SK-N-SH treated with all-trans-retinoic acid at 6 μM for 48 hours (cell line): Measurements from ENCODE around the gene CHST2.

Experiments
- ATAC-seq: fragments of 200-7000 bp; cut with Tn5 transposase; 3 replicates; pipeline ENCODE4 v1.9.1; 2020; ENCODE audit warnings: mild to moderate bottlenecking, moderate library complexity
- ARNTL ChIP-seq: fragments of 450-650 bp; formaldehyde crosslinking; IDR thresholded peaks from 2 replicates; pipeline ENCODE4 v1.5.0; 2020; ENCODE audit warnings: low read depth, mild to moderate bottlenecking, moderate library complexity, borderline replicate concordance
- BACH2 ChIP-seq: fragments of 250-450 bp; sonication (Bioruptor Pico); IDR thresholded peaks from 2 replicates; pipeline ENCODE4 v1.9.0; 2021; ENCODE audit warnings: mild to moderate bottlenecking, borderline replicate concordance
- CREB5 ChIP-seq: fragments of 250-450 bp; sonication (Bioruptor Pico); IDR thresholded peaks from 2 replicates; pipeline ENCODE4 v1.5.1; 2020; ENCODE audit warnings: low read depth, mild to moderate bottlenecking, moderate library complexity
- CSDC2 ChIP-seq: fragments of 250-450 bp; sonication (Bioruptor Pico); IDR thresholded peaks from 2 replicates; pipeline ENCODE4 v1.5.0; 2020; ENCODE audit warnings: mild to moderate bottlenecking, moderate library complexity
- CSRNP3 ChIP-seq: fragments of 250-450 bp; sonication (Bioruptor Pico); IDR thresholded peaks from 2 replicates; pipeline ENCODE4 v1.5.1; 2021; ENCODE audit warnings: mild to moderate bottlenecking, moderate library complexity
- ESRRG ChIP-seq: fragments of 250-450 bp; sonication (Bioruptor Pico); IDR thresholded peaks from 2 replicates; pipeline ENCODE4 v1.6.1; 2021; ENCODE audit warnings: mild to moderate bottlenecking
- GLIS3 ChIP-seq: fragments of 250-450 bp; sonication (Bioruptor Pico); IDR thresholded peaks from 2 replicates; pipeline ENCODE4 v1.5.0; 2020; ENCODE audit warnings: mild to moderate bottlenecking, moderate library complexity
- ISL1 ChIP-seq: fragments of 250-450 bp; sonication (Bioruptor Pico); IDR thresholded peaks from 2 replicates; pipeline ENCODE4 v2.1.2; 2022; ENCODE audit warnings: mild to moderate bottlenecking, moderate library complexity
- OSR1 ChIP-seq: fragments of 250-450 bp; sonication (Bioruptor Pico); IDR thresholded peaks from 2 replicates; pipeline ENCODE4 v1.8.0; 2022; ENCODE audit warnings: moderate library complexity, mild to moderate bottlenecking, inconsistent platforms
- PATZ1 ChIP-seq: fragments of 250-450 bp; sonication (Bioruptor Pico); IDR thresholded peaks from 2 replicates; pipeline ENCODE4 v1.8.0; 2020; ENCODE audit warnings: mild to moderate bottlenecking, moderate library complexity, borderline replicate concordance
- POU6F1 ChIP-seq: fragments of 250-450 bp; sonication (Bioruptor Pico); IDR thresholded peaks from 2 replicates; pipeline ENCODE4 v1.8.0; 2021; ENCODE audit warnings: low read depth, mild to moderate bottlenecking, moderate library complexity, borderline replicate concordance
- PPARA ChIP-seq: fragments of 250-450 bp; sonication (Bioruptor Pico); IDR thresholded peaks from 2 replicates; pipeline ENCODE4 v1.5.0; 2020; ENCODE audit warnings: mild to moderate bottlenecking, borderline replicate concordance
- SNAI2 ChIP-seq: fragments of 250-450 bp; sonication (Bioruptor Pico); IDR thresholded peaks from 2 replicates; pipeline ENCODE4 v1.5.0; 2020; ENCODE audit warnings: mild to moderate bottlenecking, moderate library complexity
- TCF4 ChIP-seq: fragments of 250-450 bp; sonication (Bioruptor Pico); IDR thresholded peaks from 2 replicates; pipeline ENCODE4 v1.8.0; 2021; ENCODE audit warnings: mild to moderate bottlenecking, moderate library complexity, borderline replicate concordance
- TOX ChIP-seq: fragments of 250-450 bp; sonication (Bioruptor Pico); IDR thresholded peaks from 2 replicates; pipeline ENCODE4 v1.8.0; 2021; ENCODE audit warnings: mild to moderate bottlenecking, moderate library complexity, borderline replicate concordance
- TSHZ2 ChIP-seq: fragments of 250-450 bp; sonication (Bioruptor Pico); IDR thresholded peaks from 2 replicates; pipeline ENCODE4 v1.5.0; 2020; ENCODE audit warnings: mild to moderate bottlenecking, moderate library complexity
- ZC3H10 ChIP-seq: fragments of 250-450 bp; sonication (Bioruptor Pico); IDR thresholded peaks from 2 replicates; pipeline ENCODE4 v1.5.1; 2021; ENCODE audit warnings: mild to moderate bottlenecking, moderate library complexity
- ZFP3 ChIP-seq: fragments of 250-450 bp; sonication (Bioruptor Pico); IDR thresholded peaks from 2 replicates; pipeline ENCODE4 v1.5.0; 2020; ENCODE audit warnings: mild to moderate bottlenecking, moderate library complexity
- ZFP30 ChIP-seq: fragments of 450-650 bp; formaldehyde crosslinking; IDR thresholded peaks from 2 replicates; pipeline ENCODE4 v1.5.0; 2022; ENCODE audit warnings: mild to moderate bottlenecking, moderate library complexity
- ZNF565 ChIP-seq: fragments of 450-650 bp; formaldehyde crosslinking; conservative IDR thresholded peaks from 2 replicates; pipeline ENCODE4 v1.5.0; 2020; ENCODE audit warnings: low read depth, mild to moderate bottlenecking, moderate library complexity
- ZNF70 ChIP-seq: fragments of 450-650 bp; formaldehyde crosslinking; IDR thresholded peaks from 2 replicates; pipeline ENCODE4 v1.5.0; 2020; ENCODE audit warnings: mild to moderate bottlenecking, moderate library complexity

Gene CHST2

GRCh38 chr3:143122089-143122430, 2.5 kb downstream of the CHST2 start:
- no peak for TF ChIP-seq POU6F1
- TF ChIP-seq ESRRG (CRISPR knock-in tag) = no peak
- TF ChIP-seq PPARA = no peak
- TF ChIP-seq GLIS3 (CRISPR knock-in tag) = no peak
- TF ChIP-seq ZNF565 (CRISPR knock-in tag) = no peak
- TF ChIP-seq BACH2 = no peak
- no peak for TF ChIP-seq TOX (CRISPR knock-in tag)
- no peak for TF ChIP-seq ZFP30 (CRISPR knock-in tag)
- no peak for TF ChIP-seq SNAI2 (CRISPR knock-in tag)
- TF ChIP-seq ZC3H10 = no peak
- no peak for TF ChIP-seq ISL1 (CRISPR knock-in tag)
- no peak for TF ChIP-seq OSR1
- no peak for TF ChIP-seq CSRNP3 (CRISPR knock-in tag)
- ATAC-seq = no peak

GRCh38 chr3:143122608-143123352, 3.2 kb downstream of the CHST2 start:
- TF ChIP-seq TCF4 (CRISPR knock-in tag) (no peak), BACH2 (no peak), ZNF565 (CRISPR knock-in tag) (no peak), ESRRG (CRISPR knock-in tag) (no peak), CREB5 (CRISPR knock-in tag) (no peak), ISL1 (CRISPR knock-in tag) (no peak), PATZ1 (CRISPR knock-in tag) (no peak), ZNF70 (CRISPR knock-in tag) (no peak), CSDC2 (CRISPR knock-in tag) (no peak), ARNTL (CRISPR knock-in tag) (no peak), SNAI2 (CRISPR knock-in tag) (no peak), CSRNP3 (CRISPR knock-in tag) (no peak), PPARA (no peak), POU6F1 (no peak), OSR1 (no peak), TSHZ2 (CRISPR knock-in tag) (no peak), ZFP3 (CRISPR knock-in tag) (no peak), ZFP30 (CRISPR knock-in tag) (no peak)

More at GRCh38 chr3:143122608-143123352, 3.2 kb downstream of the CHST2 start:
- ATAC-seq = no peak
